Motor neuron (in vitro differentiated cells): Measurements from ENCODE around the gene PBX3. TPM values are rescaled to one million over a fixed set of nuclear protein-coding genes. Genes with fewer than 3 reads are reported as not detected.

Experiments
- ATAC-seq, 8 experiments: fragments of 200-7000 bp; cut with Tn5 transposase; replicated peaks in 6 of 8; 2 replicates each; pipeline ENCODE4 v1.8.0; 2021; ENCODE audit warnings: mild to moderate bottlenecking in 8 of 8, moderate library complexity in 8 of 8
- H3K27ac ChIP-seq, 2 donors: fragments of 250-450 bp; sonication (Bioruptor Pico); 2 replicates each; pipeline ENCODE4 v1.9.0; 2021; ENCODE audit warnings: antibody characterized with exemption in 2 of 2, mild to moderate bottlenecking in 2 of 2, moderate library complexity in 1 of 2
- H3K4me1 ChIP-seq, 2 donors: fragments of 250-450 bp; sonication (Bioruptor Pico); replicated peaks in 1 of 2; 2 replicates each; pipeline ENCODE4 v1.6.1; 2021; ENCODE audit warnings: antibody characterized with exemption in 2 of 2, mild to moderate bottlenecking in 2 of 2, moderate library complexity in 1 of 2
- H3K4me3 ChIP-seq, 5 donors: fragments of 250-450 bp; sonication (Bioruptor Pico); 2 replicates each; pipeline ENCODE4 v1.9.0; 2021; ENCODE audit warnings: antibody characterized with exemption in 5 of 5, mild to moderate bottlenecking in 5 of 5, moderate library complexity in 4 of 5
- WGBS, 10 experiments: fragments of 450-650 bp; shearing (Covaris generic); methylation state at CpG; one replicate each; pipeline ENCODE4 v1.0.0; 2022; 5-methylcytosine and 5-hydroxymethylcytosine counted together
- in situ Hi-C, 9 experiments: fragments of 400-800 bp; cut with MboI; loops; one replicate each; pipeline ENCODE4 v1.15.0; 2021; ENCODE audit warnings: low sequenced_read_pairs in 9 of 9, low pct_unique_long_range_greater_than_20kb in 2 of 9; ENCODE audit not compliant: unreplicated experiment in 9 of 9
- total RNA-seq, 8 experiments: library from RNA; unstranded; fragments of 300-600 nt; gene quantifications; 2 replicates each; pipeline versions ENCODE4 v1.2.3 to v1.2.4, GENCODE V29; 2022

PBX3 gene
- total RNA-seq, 8 experiments from 2014 or later: 24.0 to 157 (median 75.5) TPM

GRCh38 chr9:125841444-125841843 is 94.3 kb downstream of the PBX3 start:
- in situ Hi-C loops: no loop called here
- ATAC-seq: no peak
- 60 to 100% (median 92%) methylated on average over 1 of the region's 1 CpG; no CpG with 5 or more reads in 1 of the 10 experiments for WGBS, 10 experiments
- Histone ChIP-seq H3K4me3 (no peak overlapping the region), H3K27ac (no peak overlapping the region), H3K4me1 (peaks cover 40 to 86% of the 10 kb centered on the region in 2 donors)

- 33 to 100% (median 74%) methylated on average over 1 of the region's 1 CpG; no CpG with 5 or more reads in 2 of the 10 experiments for WGBS, 10 experiments
- H3K27ac ChIP-seq: peak overlapping the region in 1 of 2 donors; percentile 18
- ATAC-seq: peak in 5 of 8 experiments; percentile 18 to 34 (median 29)
- peaks cover 38 to 81% of the 10 kb centered on the region in 2 donors for H3K4me1 ChIP-seq
- in situ Hi-C loops: no loop called here
- H3K4me3 ChIP-seq: no peak overlapping the region
Observed at GRCh38 chr9:125842242-125842641, 95.1 kb downstream of the PBX3 start.

GRCh38 chr9:125843646-125844045 is 96.5 kb downstream of the PBX3 start:
- Histone ChIP-seq H3K4me1 (peaks cover 38 to 80% of the 10 kb centered on the region in 2 donors), H3K27ac (peak overlapping the region in 1 of 2 donors; percentile 48), H3K4me3 (no peak overlapping the region)
- peak in 5 of 8 experiments; percentile 66 to 88 (median 75) for ATAC-seq
- in situ Hi-C loops: no loop called here
- WGBS, 10 experiments: 17 to 90% (median 62%) methylated on average over 2 to 5 of the region's 5 CpGs; no CpG with 5 or more reads in 1 of the 10 experiments

GRCh38 chr9:125844611-125845010 is 97.4 kb downstream of the PBX3 start:
- Histone ChIP-seq H3K4me3 (no peak overlapping the region), H3K4me1 (peaks cover 42 to 83% of the 10 kb centered on the region in 2 donors), H3K27ac (peak overlapping the region in 1 of 2 donors; percentile 67)
- WGBS, 10 experiments: 40 to 100% (median 75%) methylated on average over 1 to 3 of the region's 3 CpGs; no CpG with 5 or more reads in 1 of the 10 experiments
- in situ Hi-C loops: no loop called here
- peak in 1 of 8 experiments; percentile 20 for ATAC-seq

- WGBS, 10 experiments: 56 to 100% (median 73%) methylated on average over 4 to 5 of the region's 5 CpGs
- peak in 5 of 8 experiments; percentile 71 to 88 (median 86) for ATAC-seq
Observed at GRCh38 chr9:125845271-125845808, 98.2 kb downstream of the PBX3 start.

GRCh38 chr9:125847735-125848134 is 100.6 kb downstream of the PBX3 start:
- H3K27ac ChIP-seq: no peak overlapping the region
- ATAC-seq: no peak
- no peak overlapping the region for H3K4me3 ChIP-seq
- in situ Hi-C loops: no loop called here
- WGBS, 10 experiments: 80 to 100% (median 94%) methylated on average over 1 to 2 of the region's 2 CpGs; no CpG with 5 or more reads in 1 of the 10 experiments
- peaks cover 33 to 83% of the 10 kb centered on the region in 2 donors for H3K4me1 ChIP-seq

More at GRCh38 chr9:125845271-125845808, 98.2 kb downstream of the PBX3 start:
- in situ Hi-C loops: no loop called here
- H3K27ac ChIP-seq: peak overlapping the region in 1 of 2 donors; percentile 67
- H3K4me1 ChIP-seq: peaks cover 44 to 83% of the 10 kb centered on the region in 2 donors
- no peak overlapping the region for H3K4me3 ChIP-seq

GRCh38 chr9:125850106-125850632 is 103.0 kb downstream of the PBX3 start:
- no peak overlapping the region for H3K4me3 ChIP-seq
- no peak for ATAC-seq
- WGBS, 10 experiments: 40 to 83% (median 68%) methylated on average over 1 to 3 of the region's 3 CpGs
- no peak overlapping the region for H3K27ac ChIP-seq
- in situ Hi-C loops: loop anchor here in 1 of 9 experiments (25.0 kb wide), 1 partner anchor 88 kb away; no protein-coding TSS in a partner anchor
- peaks cover 13 to 61% of the 10 kb centered on the region in 2 donors for H3K4me1 ChIP-seq

- Histone ChIP-seq H3K4me3 (no peak overlapping the region), H3K4me1 (peaks cover 11 to 55% of the 10 kb centered on the region in 2 donors), H3K27ac (no peak overlapping the region)
- in situ Hi-C loops: loop anchor here in 1 of 9 experiments (25.0 kb wide), 1 partner anchor 88 kb away; no protein-coding TSS in a partner anchor
- ATAC-seq: peak in 3 of 8 experiments; percentile 48 to 65 (median 57)
- WGBS, 10 experiments: 20 to 67% (median 44%) methylated on average over 1 of the region's 1 CpG; no CpG with 5 or more reads in 2 of the 10 experiments
Observed at GRCh38 chr9:125850763-125851162, 103.6 kb downstream of the PBX3 start.

GRCh38 chr9:125851979-125852378 is 104.8 kb downstream of the PBX3 start:
- Histone ChIP-seq H3K4me1 (peaks cover 16 to 55% of the 10 kb centered on the region in 2 donors), H3K4me3 (no peak overlapping the region), H3K27ac (no peak overlapping the region)
- ATAC-seq: no peak
- in situ Hi-C loops: loop anchor here in 1 of 9 experiments (25.0 kb wide), 1 partner anchor 90 kb away; no protein-coding TSS in a partner anchor
- 77 to 100% (median 99%) methylated on average over 1 to 2 of the region's 2 CpGs; no CpG with 5 or more reads in 2 of the 10 experiments for WGBS, 10 experiments

GRCh38 chr9:125852386-125852785 is 105.2 kb downstream of the PBX3 start:
- no peak for ATAC-seq
- H3K4me3 ChIP-seq: no peak overlapping the region
- in situ Hi-C loops: loop anchor here in 1 of 9 experiments (25.0 kb wide), 1 partner anchor 90 kb away; no protein-coding TSS in a partner anchor
- WGBS, 10 experiments: 83 to 100% (median 91%) methylated on average over 1 to 2 of the region's 2 CpGs; no CpG with 5 or more reads in 1 of the 10 experiments
- H3K27ac ChIP-seq: no peak overlapping the region
- H3K4me1 ChIP-seq: peaks cover 16 to 59% of the 10 kb centered on the region in 2 donors

- H3K4me3 ChIP-seq: no peak overlapping the region
- ATAC-seq: no peak
- no peak overlapping the region for H3K27ac ChIP-seq
- peaks cover 12 to 47% of the 10 kb centered on the region in 2 donors for H3K4me1 ChIP-seq
- in situ Hi-C loops: loop anchor here in 1 of 9 experiments (25.0 kb wide), 1 partner anchor 92 kb away; no protein-coding TSS in a partner anchor
Observed at GRCh38 chr9:125854553-125855275, 107.5 kb downstream of the PBX3 start.

- in situ Hi-C loops: loop anchor here in 1 of 9 experiments (25.0 kb wide), 1 partner anchor 94 kb away; no protein-coding TSS in a partner anchor
- Histone ChIP-seq H3K4me1 (peaks cover 10 to 30% of the 10 kb centered on the region in 2 donors), H3K4me3 (no peak overlapping the region), H3K27ac (no peak overlapping the region)
- WGBS, 10 experiments: 0 to 100% (median 87%) methylated on average over 1 to 9 of the region's 9 CpGs; no CpG with 5 or more reads in 3 of the 10 experiments
- no peak for ATAC-seq
Observed at GRCh38 chr9:125856331-125856730, 109.2 kb downstream of the PBX3 start.
